Kasumi-1 (cell line): ENCODE results near the gene CORO2B.
"Not testable (repeated sequence)": the region's sequence is repeated elsewhere in the genome, so short reads cannot be mapped to it uniquely, and the experiment has no call there.

Source experiments
- DNase-seq, 2 experiments: peaks; one replicate each; lab custom pipeline; 2025; lab: John Stamatoyannopoulos, UW

The CORO2B gene

GRCh38 chr15:68604840-68605478 is 26.2 kb downstream of the CORO2B start:
- not testable (repeated sequence) for DNase-seq

GRCh38 chr15:68606375-68606774 is 27.6 kb downstream of the CORO2B start:
- no peak for DNase-seq

GRCh38 chr15:68608206-68608843 is 29.5 kb downstream of the CORO2B start:
- DNase-seq = no peak

GRCh38 chr15:68608844-68609232 is 30.0 kb downstream of the CORO2B start:
- DNase-seq = no peak

DNA sequence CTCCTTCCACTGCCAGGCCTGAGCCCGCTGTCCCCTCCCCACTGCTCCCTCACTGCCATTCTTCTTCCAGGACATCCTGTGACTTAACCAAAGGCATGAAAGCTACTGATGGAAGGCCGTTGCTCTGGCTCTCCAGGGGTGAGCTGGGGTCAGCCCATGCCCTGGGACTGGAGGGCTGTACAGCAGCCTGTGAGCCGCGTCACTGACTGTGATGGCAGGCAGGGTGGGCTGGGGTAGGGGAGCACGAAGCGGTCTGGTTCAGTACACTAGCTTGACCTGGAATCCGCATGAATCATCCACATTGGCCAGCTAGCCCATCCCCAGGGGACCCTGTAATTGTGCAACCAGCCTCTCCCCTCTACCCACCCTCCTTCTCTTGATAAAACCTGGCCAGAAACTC is 30.8 kb downstream of the CORO2B start:
- DNase-seq = no peak

- DNase-seq = no peak
Measured at GRCh38 chr15:68610825-68611224, 32.0 kb downstream of the CORO2B start.

DNA sequence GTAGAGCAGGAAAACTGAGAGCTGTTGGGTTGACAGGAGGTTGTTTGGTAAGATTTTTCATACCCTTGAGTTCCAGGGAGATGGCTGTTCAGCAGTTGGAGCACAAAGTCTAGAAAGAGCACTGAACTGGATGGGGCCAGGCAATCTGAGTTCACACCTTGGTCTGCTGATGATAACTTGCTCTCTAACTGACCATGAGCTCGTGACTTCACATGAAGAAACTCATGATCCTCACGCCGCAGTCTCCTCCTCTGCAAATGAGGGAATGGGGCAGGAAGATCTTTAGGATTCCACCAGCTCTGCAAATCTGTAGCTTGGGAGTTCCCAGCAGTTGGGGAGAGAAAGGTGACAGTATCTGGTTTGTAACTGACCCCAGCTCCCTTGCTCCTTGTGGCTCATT is 33.7 kb downstream of the CORO2B start:
- no peak for DNase-seq

DNA sequence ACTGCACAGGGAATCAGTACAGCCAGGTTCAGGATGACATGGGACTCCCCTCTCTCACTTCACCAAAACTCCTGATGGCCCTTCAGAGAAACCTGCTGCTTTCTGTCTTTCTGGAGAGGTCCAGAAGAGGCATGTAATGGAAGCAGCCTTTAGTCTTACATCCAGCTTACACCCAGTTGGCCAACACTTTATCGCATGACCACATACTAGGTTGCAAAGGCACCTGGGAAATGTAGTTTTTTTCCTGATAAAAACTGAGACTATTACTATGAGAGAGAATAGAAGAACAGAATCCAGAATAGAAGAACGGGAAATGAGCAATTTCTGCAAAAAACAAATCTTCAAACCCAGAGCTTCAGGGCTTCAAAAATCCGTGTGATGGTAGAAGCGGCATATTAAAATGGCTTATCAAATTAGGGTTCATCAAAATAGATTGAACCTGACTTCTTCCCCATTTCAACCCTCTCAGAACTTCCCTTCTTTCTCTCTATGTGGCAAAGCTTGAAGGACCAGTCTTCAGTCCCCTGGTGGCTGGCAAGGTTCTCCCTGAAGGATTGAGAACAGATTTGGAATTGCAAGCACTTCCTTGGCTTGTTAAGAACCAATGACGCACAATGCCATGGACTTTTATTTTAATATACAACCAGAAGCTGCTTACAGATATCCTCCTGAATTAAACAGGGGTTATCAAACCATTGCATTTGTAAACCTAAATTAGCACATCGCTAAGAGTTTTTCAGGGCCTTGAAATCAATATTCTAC is 34.4 kb downstream of the CORO2B start:
- no peak for DNase-seq

DNA sequence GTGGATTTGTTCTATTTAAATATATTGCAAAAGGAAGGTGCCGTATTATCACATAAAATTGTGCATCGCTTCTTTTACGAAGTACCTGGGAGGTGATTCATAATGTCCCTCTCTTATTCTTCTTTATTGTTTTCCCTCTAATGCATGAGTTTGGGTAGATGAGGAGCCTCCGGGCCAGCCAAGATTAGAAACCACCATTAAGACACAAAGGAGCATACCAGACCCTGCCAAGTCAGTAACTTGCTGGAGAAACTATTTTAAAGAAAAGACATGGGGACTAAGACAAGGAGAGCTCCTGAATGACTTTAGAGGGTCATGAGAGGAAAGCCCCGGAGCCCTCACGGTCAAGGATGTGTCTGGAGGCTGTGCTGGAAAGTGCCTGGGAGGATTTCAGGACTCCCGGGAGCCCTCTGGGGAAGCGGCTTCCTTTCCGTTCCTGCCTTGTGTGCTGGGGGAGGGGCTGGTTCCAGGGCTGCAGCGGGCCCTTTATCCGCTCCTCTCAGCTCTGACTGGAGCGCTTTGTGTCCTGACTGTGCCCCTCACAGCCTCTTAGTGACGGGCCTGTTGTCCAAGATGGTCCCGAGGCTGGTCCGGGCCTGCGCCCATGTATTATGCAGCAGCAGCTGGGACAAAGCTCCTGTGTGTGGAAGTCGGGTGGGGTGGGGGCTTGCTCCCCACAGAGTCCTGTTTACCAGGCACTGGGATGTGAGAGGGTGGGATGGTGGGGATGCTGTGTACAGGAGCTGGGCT is 35.7 kb downstream of the CORO2B start:
- DNase-seq = no peak

DNA sequence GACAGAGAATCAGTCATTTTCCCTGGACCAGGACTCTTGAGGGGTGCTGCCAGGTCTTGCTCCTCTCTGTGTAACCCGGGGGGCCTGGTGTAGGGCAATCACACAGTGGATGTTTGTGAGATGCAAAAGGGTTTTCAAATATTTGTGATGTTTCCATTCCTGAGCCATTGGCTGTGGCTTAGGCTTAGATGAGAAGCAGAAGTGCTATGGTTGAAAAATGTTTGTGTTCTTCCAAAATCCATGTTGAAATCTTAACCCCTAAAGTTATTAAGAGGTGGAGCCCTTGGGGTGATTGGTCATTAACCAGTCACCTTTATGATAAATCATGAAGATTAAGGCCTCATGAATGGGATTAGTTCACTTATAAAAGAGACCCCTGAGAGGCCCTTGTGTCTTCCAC is 36.5 kb downstream of the CORO2B start:
- DNase-seq = no peak

DNA sequence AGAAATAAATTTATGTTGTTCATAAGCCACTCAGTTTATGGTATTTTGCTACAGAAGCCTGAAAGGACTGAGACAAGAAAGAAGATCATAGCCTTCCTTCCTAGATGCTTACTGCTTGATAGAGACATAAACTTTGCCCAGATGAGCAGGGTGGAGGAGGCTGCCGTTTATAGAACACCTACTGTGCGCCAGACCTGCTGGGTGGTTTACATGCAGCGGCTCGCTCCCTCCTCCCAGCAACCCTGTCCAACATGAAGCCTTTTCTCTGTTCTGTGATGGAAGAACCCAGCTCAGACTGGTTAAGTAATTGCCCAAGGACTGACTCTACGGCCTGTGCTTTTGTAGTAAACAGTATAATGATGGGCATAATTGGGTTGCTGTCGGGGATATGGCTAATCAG is 37.0 kb downstream of the CORO2B start:
- DNase-seq = no peak

DNA sequence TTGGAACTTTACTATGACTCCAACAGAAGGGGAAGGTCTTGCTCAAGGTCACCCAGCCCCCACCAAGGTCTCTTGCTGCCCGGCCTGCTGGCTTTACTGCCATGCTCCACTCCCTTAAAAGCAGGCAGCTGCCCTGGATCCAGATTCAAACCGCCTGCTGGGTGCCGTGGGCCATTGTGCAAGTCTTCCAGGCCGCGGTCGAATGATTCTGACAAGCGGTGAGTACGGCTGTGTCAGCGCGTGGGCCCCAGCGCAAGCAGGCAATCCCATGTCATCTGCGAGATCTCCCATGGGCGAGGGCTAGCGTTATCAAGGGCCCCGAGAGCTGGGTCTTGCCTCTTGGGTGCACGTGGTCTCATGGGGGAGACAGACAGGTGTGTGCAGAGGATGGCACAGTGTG is 37.6 kb downstream of the CORO2B start:
- no peak for DNase-seq

DNA sequence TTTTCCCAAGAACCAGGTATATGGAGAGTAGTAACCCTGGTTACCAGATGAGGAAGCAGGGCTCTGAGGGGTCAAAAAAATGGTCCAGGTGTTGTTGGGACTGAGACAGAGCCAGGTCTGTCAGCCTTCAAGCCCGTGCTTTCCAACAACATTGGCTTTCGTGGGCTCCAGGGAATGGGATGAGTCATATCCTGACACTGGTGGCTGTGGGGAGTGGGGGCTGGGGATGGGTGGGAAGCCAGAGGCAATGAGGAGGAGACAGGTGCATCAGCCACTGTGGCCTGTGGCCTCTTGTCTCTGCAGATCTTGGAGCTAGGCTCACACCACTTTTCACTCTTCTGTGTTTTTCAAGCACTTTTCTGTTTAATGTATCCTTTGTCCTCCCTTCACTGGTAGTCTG is 38.2 kb downstream of the CORO2B start:
- DNase-seq = no peak

DNA sequence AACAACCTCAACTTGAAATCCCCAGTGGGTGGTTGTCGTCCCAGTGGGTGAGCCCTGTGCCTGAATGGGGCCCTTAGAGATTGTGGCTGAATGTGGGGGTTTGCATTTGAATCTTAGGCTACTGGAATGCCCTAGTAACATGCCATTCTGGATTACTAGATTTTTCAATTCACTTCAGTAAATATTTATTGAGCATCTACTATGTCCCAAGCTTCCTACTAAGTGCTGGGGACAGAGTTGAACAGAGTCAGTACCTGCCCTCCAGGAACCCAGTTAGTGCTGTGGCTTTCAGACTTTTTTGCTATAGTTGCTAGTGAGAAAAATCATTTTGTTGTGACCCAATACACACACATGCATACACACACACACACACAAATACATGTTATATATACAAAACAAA is 39.0 kb downstream of the CORO2B start:
- no peak for DNase-seq

DNA sequence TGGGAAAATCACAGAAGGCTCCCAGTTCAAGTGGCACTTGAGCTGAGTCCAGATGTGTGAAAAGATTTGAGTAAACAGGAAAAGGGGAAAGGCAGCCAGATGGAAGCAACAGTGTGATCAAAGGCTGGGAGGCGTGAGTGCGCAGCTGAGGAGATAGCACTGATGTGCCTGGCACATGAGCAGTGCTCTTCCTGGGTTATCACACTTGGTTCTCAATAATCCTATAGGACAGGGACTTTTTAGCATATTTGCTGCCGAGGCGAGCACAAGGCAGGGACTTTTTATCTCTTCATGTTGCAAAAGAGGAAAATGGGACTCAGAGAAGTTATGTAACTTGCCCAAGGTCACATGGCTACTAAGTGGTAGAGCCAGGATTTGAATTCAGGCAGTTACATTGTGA is 39.6 kb downstream of the CORO2B start:
- DNase-seq = no peak

- DNase-seq = no peak
Measured at GRCh38 chr15:68618908-68619698, 40.3 kb downstream of the CORO2B start.

GRCh38 chr15:68620721-68621527 is 42.1 kb downstream of the CORO2B start:
- DNase-seq = no peak

GRCh38 chr15:68621535-68621934 is 42.7 kb downstream of the CORO2B start:
- no peak for DNase-seq

GRCh38 chr15:68623301-68623892 is 44.6 kb downstream of the CORO2B start:
- DNase-seq = no peak

DNA sequence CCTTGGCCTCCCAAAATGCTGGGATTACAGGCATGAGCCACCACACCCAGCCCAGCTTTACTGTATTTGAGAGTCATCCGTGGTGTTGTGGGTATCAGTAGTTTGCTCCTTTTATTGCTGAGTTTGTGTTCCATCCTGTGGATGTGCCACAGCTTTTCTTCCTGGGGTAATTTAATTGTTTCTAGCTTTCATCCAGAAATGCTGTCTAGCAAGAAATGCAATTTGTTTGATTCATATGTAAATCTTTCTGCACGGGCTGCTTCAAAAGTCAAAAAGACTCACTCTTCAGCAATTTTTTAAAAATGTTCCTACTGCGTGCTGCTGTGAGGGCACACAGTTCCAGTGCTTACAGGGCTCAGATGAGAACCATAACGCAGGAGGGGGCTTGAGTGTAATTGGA is 47.1 kb downstream of the CORO2B start:
- no peak for DNase-seq

DNA sequence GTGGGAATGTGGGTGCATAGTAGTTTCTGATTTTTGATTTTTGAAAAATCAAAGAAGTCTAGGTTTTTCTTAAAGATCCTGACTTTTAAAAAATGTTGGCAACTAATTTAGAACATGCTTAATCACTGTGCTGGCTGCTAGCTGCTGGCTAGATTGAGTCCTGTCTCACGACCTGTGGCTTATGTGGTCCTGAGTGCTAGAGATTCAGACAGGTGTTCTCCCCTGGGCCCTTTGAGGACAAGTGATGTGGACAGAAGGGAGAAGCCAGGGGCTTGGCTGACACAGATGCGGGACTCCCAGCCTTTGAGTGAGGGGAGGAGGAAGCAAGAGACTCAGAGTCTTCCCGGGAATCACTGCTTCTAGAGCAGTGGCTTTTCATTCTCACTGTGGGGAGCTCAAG is 47.5 kb downstream of the CORO2B start:
- no peak for DNase-seq
